SH-SY5Y (cell line): ENCODE data around the gene CFAP20DC.

Source experiments
- GATA2 ChIP-seq: IDR thresholded peaks from 2 replicates; pipeline ENCODE4 v1.6.1; 2011; ENCODE audit warnings: mild to moderate bottlenecking, low read depth, low read length
- GATA3 ChIP-seq: IDR thresholded peaks from 2 replicates; pipeline ENCODE4 v1.6.1; 2011; ENCODE audit warnings: low read depth, mild to moderate bottlenecking, low read length, moderate library complexity

GRCh38 chr3:58979840-58980239 is 70.0 kb downstream of the CFAP20DC start:
- no peak for TF ChIP-seq GATA2
- TF ChIP-seq GATA3 = no peak
